Endothelial cell of umbilical vein (primary cell): ENCODE measurements around the gene PDE11A. TPM values are rescaled to one million over a fixed set of nuclear protein-coding genes. Genes with fewer than 3 reads are reported as not detected.

Experiments
- BruUV-seq: library from RNA; stranded (reverse); fragments of 400-500 nt; replicated peaks from 2 replicates; lab custom pipeline; 2021; lab: Mats Ljungman, UMichigan
- CTCF ChIA-PET: fragments of 300-600, 350-600 bp; sonication (Branson Sonifier 250); formaldehyde crosslinking; loops from one replicate; lab custom pipeline; 2021; ENCODE audit warnings: antibody characterized with exemption, inconsistent platforms; lab: Charles Lee
- POLR2A ChIA-PET: fragments of 300-600, 350-600 bp; sonication (Branson Sonifier 250); formaldehyde crosslinking; loops from one replicate; lab custom pipeline; 2021; ENCODE audit warnings: antibody characterized with exemption, inconsistent platforms; lab: Charles Lee
- DNase-seq: peaks from one replicate; pipeline ENCODE4 v3.0.0-alpha.2; 2011; ENCODE audit warnings: low read depth, low spot score
- FAIRE-seq: peaks from 2 replicates; lab custom pipeline; 2011; peaks lifted over from hg19 to GRCh38; lab: Jason Lieb, UNC
- H2AFZ ChIP-seq: 2 replicates; pipeline ENCODE4 v1.6.0; 2012; ENCODE audit warnings: low read depth, low read length, control low read depth, inconsistent platforms
- H3K27ac ChIP-seq: 2 replicates; pipeline ENCODE4 v1.5.1; 2011; ENCODE audit warnings: low read depth, mild to moderate bottlenecking, control low read depth, low read length, moderate library complexity; ENCODE audit not compliant: insufficient read depth
- H3K27me3 ChIP-seq, 2 experiments: 2 replicates each; pipeline versions ENCODE4 v1.6.0 to v1.6.1; 2011; ENCODE audit warnings: low read length in 2 of 2, mixed read lengths in 1 of 2; ENCODE audit not compliant: control insufficient read depth in 2 of 2, insufficient read depth in 2 of 2
- H3K36me3 ChIP-seq, 2 experiments: 2 replicates in 1 of 2; 3 replicates in 1 of 2; pipeline ENCODE4 v1.5.1; 2011; ENCODE audit warnings: low read length in 2 of 2, mild to moderate bottlenecking in 1 of 2, moderate library complexity in 1 of 2; ENCODE audit not compliant: control insufficient read depth in 2 of 2, insufficient read depth in 2 of 2; ENCODE audit errors: extremely low read depth in 1 of 2
- H3K4me1 ChIP-seq: 3 replicates; pipeline ENCODE4 v1.5.1; 2011; ENCODE audit warnings: mild to moderate bottlenecking, low read length; ENCODE audit not compliant: control insufficient read depth, insufficient read depth; ENCODE audit errors: extremely low read depth
- H3K4me2 ChIP-seq: 2 replicates; pipeline ENCODE4 v1.6.1; 2011; ENCODE audit warnings: low read length, control low read depth, mixed read lengths; ENCODE audit not compliant: insufficient read depth
- H3K4me3 ChIP-seq, 3 experiments: fragments of 200-600 bp in 1 of 3; sonication (generic), shearing (Covaris generic) in 1 of 3; replicated peaks in 1 of 3; 2 replicates each; pipeline ENCODE4 v1.5.1; 2011 to 2016; ENCODE audit warnings: control low read depth in 3 of 3, low read length in 3 of 3, mild to moderate bottlenecking in 2 of 3, inconsistent platforms in 1 of 3, low read depth in 1 of 3, moderate library complexity in 1 of 3; ENCODE audit not compliant: insufficient read depth in 1 of 3
- H3K79me2 ChIP-seq: 2 replicates; pipeline ENCODE4 v1.6.0; 2012; ENCODE audit warnings: low read length, inconsistent platforms; ENCODE audit not compliant: control insufficient read depth, insufficient read depth
- H3K9ac ChIP-seq: replicated peaks from 2 replicates; pipeline ENCODE3; 2011; ENCODE audit warnings: low read length, control low read depth; ENCODE audit not compliant: insufficient read depth; ENCODE audit errors: extremely low read depth
- H3K9me1 ChIP-seq: replicated peaks from 3 replicates; pipeline ENCODE4 v1.6.0; 2011; ENCODE audit warnings: mild to moderate bottlenecking, low read length; ENCODE audit not compliant: control insufficient read depth, insufficient read depth; ENCODE audit errors: extremely low read depth
- H3K9me3 ChIP-seq: replicated peaks from 2 replicates; pipeline ENCODE4 v1.5.1; 2012; ENCODE audit warnings: low read length, inconsistent platforms; ENCODE audit not compliant: control insufficient read depth, insufficient read depth
- H4K20me1 ChIP-seq: replicated peaks from 2 replicates; pipeline ENCODE3; 2011; ENCODE audit warnings: mild to moderate bottlenecking, low read length; ENCODE audit not compliant: control insufficient read depth, insufficient read depth; ENCODE audit errors: extremely low read depth
- CTCF ChIP-seq, 2 donors: IDR thresholded peaks; 1 replicate in 1 of 2; 2 replicates in 1 of 2; pipeline ENCODE4 v1.5.1; 2011; ENCODE audit warnings: low read length in 2 of 2, mild to moderate bottlenecking in 2 of 2, moderate library complexity in 2 of 2, control low read depth in 1 of 2, inconsistent platforms in 1 of 2, low read depth in 1 of 2; ENCODE audit not compliant: insufficient read depth in 1 of 2; ENCODE audit errors: extremely low read depth in 1 of 2
- EZH2 ChIP-seq: IDR thresholded peaks from 2 replicates; pipeline ENCODE4 v1.6.1; 2012; ENCODE audit warnings: borderline replicate concordance, low read depth, mild to moderate bottlenecking, moderate library complexity, low read length, inconsistent platforms; ENCODE audit not compliant: severe bottlenecking
- FOS ChIP-seq: IDR thresholded peaks from 2 replicates; pipeline ENCODE4 v1.6.1; 2011; ENCODE audit warnings: mild to moderate bottlenecking, low read length, moderate library complexity, borderline replicate concordance; ENCODE audit not compliant: insufficient read depth
- MYC ChIP-seq: IDR thresholded peaks from one replicate; pipeline ENCODE4 v1.6.1; 2011; ENCODE audit warnings: mild to moderate bottlenecking, low read depth, low read length
- POLR2A ChIP-seq: IDR thresholded peaks from 2 replicates; pipeline ENCODE4 v1.6.1; 2012; ENCODE audit warnings: low read depth, mild to moderate bottlenecking, control low read depth, low read length
- POLR2AphosphoS5 ChIP-seq: IDR thresholded peaks from 2 replicates; pipeline ENCODE4 v1.6.1; 2012; ENCODE audit warnings: low read depth, mild to moderate bottlenecking, control low read depth, low read length, moderate library complexity; ENCODE audit not compliant: insufficient read depth
- dilution Hi-C: fragments of 300-500 bp; cut with MboI; formaldehyde crosslinking; loops from one replicate; pipeline ENCODE4 v1.15.0; 2019; ENCODE audit warnings: low sequenced_read_pairs; ENCODE audit not compliant: extremely low pct_ligation_motif_present
- intact Hi-C: fragments of 100-400 bp; cut with micrococcal nuclease; formaldehyde crosslinking; loops from one replicate; pipeline ENCODE4 v1.10.0; 2022
- polyA plus RNA-seq, 4 experiments: library from polyadenylated mRNA; depleted of rRNA in 3 of 4; stranded (reverse) in 3 of 4; unstranded in 1 of 4; fragments of >200 nt; gene quantifications; 2 replicates each; pipeline versions ENCODE4 v1.2.1 to v1.2.3, GENCODE V29; 2011 to 2012; ENCODE audit warnings: missing spikeins in 1 of 4
- total RNA-seq: library from RNA; stranded (reverse); gene quantifications from 2 replicates; pipeline ENCODE4 v1.2.3, GENCODE V29; 2021
- TF ChIP-seq, protein P1 (sequence below): IDR thresholded peaks from 2 replicates; pipeline ENCODE4 v1.6.1; 2011; ENCODE audit not compliant: insufficient read depth, insufficient read length

Gene PDE11A
- total and polyA plus RNA-seq, 2 donors (not counting 3 experiments of a cell fraction or from before 2014, with no cell fraction given), result 0.07 to 0.51 TPM

GRCh38 chr2:177616731-177617130 is 455.8 kb downstream of the PDE11A start:
- Histone ChIP-seq H3K4me1 (no peaks in the 10 kb centered on the region), H2AFZ (no peak overlapping the region), H3K27me3 (no peaks in the 10 kb centered on the region), H3K9me3 (no peaks in the 10 kb centered on the region), H3K9me1 (no peaks in the 10 kb centered on the region), H3K9ac (no peak overlapping the region), H3K36me3 (no peaks in the 10 kb centered on the region), H4K20me1 (no peaks in the 10 kb centered on the region), H3K79me2 (no peaks in the 10 kb centered on the region), H3K4me2 (no peak overlapping the region), H3K27ac (no peak overlapping the region), H3K4me3 (no peak overlapping the region)
- no TSS peak for BruUV-seq
- intact Hi-C loops, result loop anchor here (5.0 kb wide), 2 partner anchors 141 to 449 kb away; no protein-coding TSS in a partner anchor
- TF ChIP-seq POLR2AphosphoS5 (no peak), FOS (no peak), POLR2A (no peak), EZH2 (no peak), MYC (no peak), CTCF (IDR thresholded peaks at IDR 0.05; ENCODE audit: extremely low read depth in 1 of 2, insufficient read depth in 1 of 2, low read depth in 1 of 2, low read length in 2 of 2) (no peak)
- TF ChIP-seq, protein P1, sequence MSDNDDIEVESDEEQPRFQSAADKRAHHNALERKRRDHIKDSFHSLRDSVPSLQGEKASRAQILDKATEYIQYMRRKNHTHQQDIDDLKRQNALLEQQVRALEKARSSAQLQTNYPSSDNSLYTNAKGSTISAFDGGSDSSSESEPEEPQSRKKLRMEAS, result no peak
- DNase-seq, result no peak
- ChIA-PET POLR2A (no interaction called here), CTCF (interaction anchor here (2.9 kb wide), 1 partner anchor 13 kb away, joined by 17 read pairs; no protein-coding TSS in a partner anchor)
- FAIRE-seq, result no peak
- dilution Hi-C loops, result no loop called here
